Mesodermal cell (in vitro differentiated cells): ENCODE results near the gene RYK.

Source experiments
- H3K27ac ChIP-seq: 2 replicates; pipeline ENCODE4 v1.7.0; 2013; ENCODE audit warnings: mild to moderate bottlenecking, low read depth, low read length, moderate library complexity; ENCODE audit not compliant: severe bottlenecking
- H3K36me3 ChIP-seq: 2 replicates; pipeline ENCODE4 v1.7.1; 2013; ENCODE audit warnings: mild to moderate bottlenecking, low read length, moderate library complexity; ENCODE audit not compliant: control insufficient read depth, insufficient read depth
- H3K4me1 ChIP-seq: one replicate; pipeline ENCODE4 v1.7.1; 2013; ENCODE audit warnings: mild to moderate bottlenecking, low read length; ENCODE audit not compliant: insufficient read depth, control insufficient read depth, poor library complexity, severe bottlenecking
- H3K4me3 ChIP-seq: 2 replicates; pipeline ENCODE4 v1.7.0; 2013; ENCODE audit warnings: low read length, control low read depth, mild to moderate bottlenecking; ENCODE audit not compliant: insufficient read depth, poor library complexity, severe bottlenecking; ENCODE audit errors: extremely low read depth
- H3K9me3 ChIP-seq: 2 replicates; pipeline ENCODE4 v1.7.1; 2013; ENCODE audit warnings: mild to moderate bottlenecking, low read length, moderate library complexity; ENCODE audit not compliant: control insufficient read depth
- WGBS, 2 experiments: methylation state at CpG; one replicate each; pipeline ENCODE4 v1.1.5; 2013; ENCODE audit warnings: missing lambda C conversion rate in 2 of 2; ENCODE audit not compliant: insufficient coverage in 2 of 2; 5-methylcytosine and 5-hydroxymethylcytosine counted together

RYK gene

DNA sequence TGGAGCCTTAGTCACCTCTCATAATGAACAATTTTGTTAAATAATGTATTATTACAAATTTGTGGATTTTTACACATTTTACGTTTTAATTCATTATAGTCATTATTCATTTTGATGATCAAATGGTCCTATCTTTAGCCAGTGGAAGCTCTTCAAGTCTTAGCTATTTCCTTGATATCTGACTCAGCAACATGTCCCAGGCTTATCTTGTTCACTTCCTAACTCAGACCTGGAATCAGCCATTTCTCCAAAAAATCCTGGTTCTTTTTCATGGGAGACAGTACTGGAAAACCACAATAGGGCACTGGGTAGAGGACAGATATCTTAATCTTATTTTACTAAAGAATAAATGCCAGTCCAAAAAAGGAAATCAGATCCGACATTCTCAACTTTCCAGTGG is 56.4 kb downstream of the RYK start:
- no CpG with 5 or more reads among the region's 2 CpGs for WGBS, 2 experiments
- peaks cover 3% of the 10 kb centered on the region for H3K4me1 ChIP-seq
- H3K36me3 ChIP-seq, result peaks cover 51% of the 10 kb centered on the region
- no peak overlapping the region for H3K4me3 ChIP-seq
- no peaks in the 10 kb centered on the region for H3K9me3 ChIP-seq
- no peak overlapping the region for H3K27ac ChIP-seq

DNA sequence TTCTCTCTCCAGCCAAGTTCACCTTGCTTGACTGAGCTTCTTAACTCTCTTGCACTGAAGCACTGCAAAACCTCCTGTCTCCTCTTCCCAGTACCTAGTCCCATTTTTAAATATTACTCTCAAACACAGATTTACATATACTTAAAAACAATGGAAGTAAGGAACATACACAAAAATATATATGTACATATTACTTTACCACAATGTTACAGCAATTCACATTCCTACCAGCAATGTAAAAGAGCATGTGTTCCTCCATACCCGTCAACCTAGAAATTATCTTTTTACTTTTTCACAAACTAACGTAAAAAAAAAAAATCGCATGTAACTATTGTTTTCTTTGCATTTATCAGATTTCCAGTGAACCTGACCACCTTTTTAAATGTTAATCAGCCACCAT is 60.4 kb downstream of the RYK start:
- H3K4me1 ChIP-seq, result peaks cover 3% of the 10 kb centered on the region
- H3K4me3 ChIP-seq, result no peak overlapping the region
- WGBS, 2 experiments, result 85 to 94% methylated on average over 3 of the region's 3 CpGs
- H3K27ac ChIP-seq, result no peak overlapping the region
- H3K36me3 ChIP-seq, result peaks cover 45% of the 10 kb centered on the region
- no peaks in the 10 kb centered on the region for H3K9me3 ChIP-seq

DNA sequence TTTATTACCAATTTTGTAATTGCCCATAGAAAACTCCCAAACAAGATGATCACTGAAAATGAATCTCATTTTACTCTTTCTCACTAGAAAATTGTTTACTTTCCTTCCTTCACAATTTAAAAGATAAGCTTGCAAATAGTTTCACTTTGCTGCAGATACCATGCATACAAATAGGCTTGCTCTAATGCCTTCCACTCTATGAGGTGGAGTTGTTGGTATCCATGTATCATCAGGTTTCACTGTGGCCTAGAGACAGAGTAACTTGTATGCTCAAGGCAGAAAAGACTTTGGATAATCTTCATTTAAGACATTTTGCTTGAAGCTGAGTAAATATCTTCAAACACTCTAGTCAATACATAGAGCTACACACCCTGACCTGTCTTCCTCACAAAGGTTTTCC is 60.8 kb downstream of the RYK start:
- Histone ChIP-seq H3K36me3 (peaks cover 43% of the 10 kb centered on the region), H3K4me3 (no peak overlapping the region), H3K4me1 (peaks cover 2% of the 10 kb centered on the region), H3K27ac (no peak overlapping the region), H3K9me3 (no peaks in the 10 kb centered on the region)

DNA sequence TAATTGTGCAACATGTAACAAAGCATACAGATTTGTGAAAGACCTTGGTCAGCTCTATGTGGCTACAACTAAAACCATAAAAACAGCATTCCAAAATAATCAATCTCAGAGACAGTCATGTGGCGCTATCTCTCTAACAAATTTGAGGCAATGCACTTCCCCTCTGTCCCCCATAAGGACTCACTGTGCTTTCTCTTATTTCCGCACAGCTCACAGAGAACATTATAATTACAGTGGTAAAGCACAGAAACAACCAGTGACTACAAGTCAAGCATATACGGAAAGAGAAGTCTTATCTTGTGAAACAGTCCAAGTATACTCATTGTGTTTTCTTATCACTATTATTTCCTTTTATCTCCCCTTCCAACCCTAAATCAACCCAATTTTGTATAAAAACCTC is 64.3 kb downstream of the RYK start:
- H3K9me3 ChIP-seq, result no peaks in the 10 kb centered on the region
- H3K4me1 ChIP-seq, result no peaks in the 10 kb centered on the region
- H3K36me3 ChIP-seq, result peaks cover 44% of the 10 kb centered on the region
- H3K4me3 ChIP-seq, result no peak overlapping the region
- no peak overlapping the region for H3K27ac ChIP-seq
- 82 to 94% methylated on average over 3 of the region's 3 CpGs for WGBS, 2 experiments

DNA sequence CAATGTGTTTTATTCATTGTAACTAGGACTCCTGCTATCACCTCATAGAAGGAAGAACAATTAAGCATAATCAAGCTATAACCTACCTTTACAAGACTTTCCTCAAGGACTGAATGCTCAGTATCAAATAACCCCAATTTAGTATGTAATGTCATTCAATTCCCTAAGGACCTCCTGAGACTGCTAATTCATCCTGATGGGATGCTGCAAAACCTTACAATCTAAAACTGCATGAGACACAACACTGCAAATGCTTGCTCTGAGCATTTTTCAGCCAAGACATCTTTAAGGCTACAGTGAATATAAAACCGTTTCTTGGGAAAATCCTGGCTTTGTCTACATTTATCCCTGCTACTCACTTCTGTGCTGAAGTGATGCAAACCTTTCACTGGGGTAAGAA is 69.9 kb downstream of the RYK start:
- Histone ChIP-seq H3K4me1 (no peaks in the 10 kb centered on the region), H3K27ac (no peak overlapping the region), H3K36me3 (peaks cover 50% of the 10 kb centered on the region), H3K4me3 (no peak overlapping the region), H3K9me3 (no peaks in the 10 kb centered on the region)
- WGBS, 2 experiments, result 100% methylated on average over 1 of the region's 1 CpG; no CpG with 5 or more reads in 1 of the 2 experiments

DNA sequence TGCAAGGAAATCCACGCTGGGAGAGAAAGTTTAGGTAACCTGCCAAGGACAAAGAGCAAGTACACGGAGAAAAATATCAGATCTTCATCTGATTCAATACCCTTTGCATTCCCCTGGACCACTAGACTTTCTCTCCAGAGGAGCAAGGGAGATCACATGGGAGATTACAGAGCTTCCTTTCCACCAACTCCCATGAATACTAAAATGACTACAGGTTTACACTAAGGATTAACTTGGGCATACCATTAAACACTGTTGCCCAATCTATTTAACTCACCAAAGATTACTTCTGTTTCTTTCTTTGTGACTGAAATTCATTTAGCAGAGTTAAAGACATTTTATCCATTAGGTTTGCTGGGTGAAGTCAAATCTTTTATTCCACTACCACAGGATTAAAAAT is 71.2 kb downstream of the RYK start:
- no peak overlapping the region for H3K4me3 ChIP-seq
- H3K4me1 ChIP-seq, result no peaks in the 10 kb centered on the region
- WGBS, 2 experiments, result 90 to 100% methylated on average over 2 of the region's 2 CpGs
- peaks cover 55% of the 10 kb centered on the region for H3K36me3 ChIP-seq
- no peak overlapping the region for H3K27ac ChIP-seq
- H3K9me3 ChIP-seq, result no peaks in the 10 kb centered on the region

DNA sequence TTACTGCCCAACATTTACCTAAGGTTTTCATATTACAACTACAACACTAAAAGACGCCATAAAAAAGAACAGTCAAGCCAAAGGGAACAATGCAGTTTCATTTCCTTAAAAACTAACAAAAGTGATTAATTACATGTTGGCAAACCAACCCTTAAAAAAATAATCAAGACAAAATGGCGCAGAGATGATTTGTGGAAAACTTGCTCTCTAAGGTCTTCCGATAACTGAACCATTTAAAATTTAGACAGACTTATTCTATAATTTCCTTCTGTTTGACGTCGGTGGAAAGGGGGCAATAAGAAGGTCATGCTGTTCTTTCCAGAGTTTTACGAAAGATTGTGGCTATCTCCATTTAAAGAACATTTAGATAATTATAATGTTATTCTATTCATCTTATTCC is 87.6 kb downstream of the RYK start:
- H3K4me3 ChIP-seq, result no peak overlapping the region
- H3K4me1 ChIP-seq, result peaks cover 6% of the 10 kb centered on the region
- H3K27ac ChIP-seq, result no peak overlapping the region
- H3K9me3 ChIP-seq, result no peaks in the 10 kb centered on the region
- 100% methylated on average over 1 to 2 of the region's 6 CpGs for WGBS, 2 experiments
- peaks cover 62% of the 10 kb centered on the region for H3K36me3 ChIP-seq

DNA sequence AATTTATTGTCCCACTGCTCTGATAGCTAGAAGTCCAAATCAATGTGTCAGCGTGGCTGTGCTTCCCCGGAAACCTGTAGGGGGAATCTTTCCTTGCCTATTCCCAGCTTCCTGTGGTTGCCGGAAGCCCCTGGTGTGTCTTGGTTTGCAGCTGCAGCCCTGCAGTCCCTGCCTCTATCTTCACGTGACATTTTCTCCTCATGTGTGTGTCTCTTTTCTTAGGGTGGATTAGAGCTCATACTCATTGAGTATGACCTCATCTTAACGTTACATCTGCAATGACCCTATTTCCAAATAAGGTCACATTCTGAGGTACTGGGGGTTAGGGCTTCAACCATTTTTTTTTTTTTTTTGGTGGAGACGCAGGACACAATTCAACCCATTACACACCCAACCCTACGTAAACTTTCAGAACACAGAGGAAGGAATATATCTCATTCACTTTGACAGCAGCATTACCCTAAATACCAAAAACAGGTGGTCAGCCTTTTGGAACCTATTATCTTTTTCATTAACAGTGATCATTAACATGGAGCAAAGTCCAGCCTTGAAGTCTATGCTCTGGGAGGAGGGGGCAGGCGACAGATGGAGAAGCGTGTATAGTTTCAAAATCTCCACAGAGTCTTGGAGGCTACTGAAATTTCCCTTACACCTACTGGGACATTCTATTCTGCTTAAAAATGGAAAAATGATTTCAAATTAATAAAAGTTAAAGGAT is 88.6 kb downstream of the RYK start:
- Histone ChIP-seq H3K4me1 (peaks cover 6% of the 10 kb centered on the region), H3K36me3 (peaks cover 69% of the 10 kb centered on the region), H3K4me3 (no peak overlapping the region), H3K9me3 (no peaks in the 10 kb centered on the region), H3K27ac (no peak overlapping the region)
- 81 to 89% methylated on average over 3 to 4 of the region's 9 CpGs for WGBS, 2 experiments

DNA sequence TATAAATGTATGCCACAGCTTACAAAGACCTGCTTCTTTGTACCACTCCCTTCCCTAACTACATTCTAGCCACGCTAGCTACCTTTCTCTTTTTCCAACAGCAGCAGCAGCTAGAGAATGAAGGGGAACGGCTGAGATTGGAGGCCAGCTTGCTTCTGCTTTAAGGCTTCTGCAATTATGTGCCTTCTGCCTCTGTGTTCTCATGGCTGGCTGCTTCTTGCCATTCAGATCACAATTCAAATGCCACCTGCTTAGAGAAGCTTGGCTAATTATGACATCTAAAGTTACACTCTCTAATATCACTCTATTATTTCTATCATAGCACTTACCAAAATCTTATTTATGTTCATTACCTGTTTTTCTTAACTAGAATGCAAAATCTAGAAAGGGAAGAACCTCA is 95.2 kb downstream of the RYK start:
- Histone ChIP-seq H3K27ac (no peak overlapping the region), H3K4me3 (no peak overlapping the region), H3K9me3 (no peaks in the 10 kb centered on the region), H3K36me3 (peaks cover 81% of the 10 kb centered on the region), H3K4me1 (no peaks in the 10 kb centered on the region)
- no CpG with 5 or more reads among the region's 2 CpGs for WGBS, 2 experiments

DNA sequence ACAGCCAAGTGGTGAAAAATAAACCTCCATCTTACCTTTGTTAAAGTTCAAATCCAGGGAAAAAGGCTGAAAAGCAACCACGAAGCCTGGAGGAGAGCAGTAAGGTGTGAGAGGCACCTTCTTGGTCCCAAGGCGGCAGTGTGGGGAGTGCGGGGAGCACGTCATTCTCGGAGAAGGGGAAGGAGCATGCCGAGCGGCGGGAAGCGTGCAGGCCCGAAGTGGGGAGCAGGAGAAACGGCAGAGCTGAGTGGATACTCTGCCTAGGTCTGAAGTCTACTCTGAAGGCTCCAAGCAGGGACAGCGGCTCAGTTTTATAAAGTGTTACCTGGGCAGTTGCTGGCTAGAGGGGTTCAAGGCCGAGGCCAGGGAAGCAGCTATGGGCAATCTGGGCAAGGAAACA is 96.9 kb downstream of the RYK start:
- H3K36me3 ChIP-seq, result peaks cover 88% of the 10 kb centered on the region
- no peaks in the 10 kb centered on the region for H3K4me1 ChIP-seq
- no peak overlapping the region for H3K27ac ChIP-seq
- no peak overlapping the region for H3K4me3 ChIP-seq
- H3K9me3 ChIP-seq, result no peaks in the 10 kb centered on the region
- 93 to 95% methylated on average over 13 of the region's 13 CpGs for WGBS, 2 experiments

DNA sequence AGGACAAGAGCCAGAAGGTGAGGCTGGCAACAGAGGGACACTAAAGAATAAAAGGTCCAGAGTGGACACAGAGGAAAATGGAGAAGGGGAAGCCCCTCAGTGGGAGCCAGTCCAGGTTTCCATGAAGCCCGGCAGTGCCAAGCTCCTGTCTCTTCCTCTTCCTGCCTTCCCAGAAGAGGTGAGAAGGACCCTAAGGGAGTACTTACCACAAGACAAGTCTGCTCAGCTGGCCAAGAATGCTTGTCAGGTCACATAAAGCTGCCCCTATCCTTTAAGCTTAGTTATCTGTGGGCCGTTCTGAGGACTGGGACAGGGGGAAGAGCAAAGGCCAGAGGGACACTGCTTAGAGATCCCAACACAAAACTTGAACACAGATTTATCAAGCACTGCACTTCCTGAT is 100.2 kb downstream of the RYK start:
- Histone ChIP-seq H3K4me1 (no peaks in the 10 kb centered on the region), H3K27ac (no peak overlapping the region), H3K36me3 (peaks cover 62% of the 10 kb centered on the region), H3K9me3 (no peaks in the 10 kb centered on the region), H3K4me3 (no peak overlapping the region)
- 80% methylated on average over 1 of the region's 2 CpGs; no CpG with 5 or more reads in 1 of the 2 experiments for WGBS, 2 experiments
